HG02759 (cell line): ENCODE measurements around the gene KHDC1.
"Not testable (repeated sequence)": the region's sequence is repeated elsewhere in the genome, so short reads cannot be mapped to it uniquely, and the experiment has no call there.

Source experiments
- ATAC-seq: cut with Tn5 transposase; IDR thresholded peaks from one replicate; pipeline ENCODE4 v1.9.1; 2021; ENCODE audit warnings: mild to moderate bottlenecking, moderate library complexity; ENCODE audit not compliant: unreplicated experiment

Gene KHDC1

GRCh38 chr6:73252703-73253102, 10.3 kb downstream of the KHDC1 start:
- ATAC-seq: no peak

- ATAC-seq: no peak
These were observed 13.0 kb downstream of the KHDC1 start for GRCh38 chr6:73250016-73250415.

- ATAC-seq: no peak
These were observed 14.6 kb downstream of the KHDC1 start for GRCh38 chr6:73248192-73248903.

GRCh38 chr6:73242001-73242400, 21.0 kb downstream of the KHDC1 start:
- no peak for ATAC-seq

GRCh38 chr6:73240730-73241129, 22.3 kb downstream of the KHDC1 start:
- ATAC-seq: no peak

- ATAC-seq: no peak
These were observed 26.7 kb downstream of the KHDC1 start for GRCh38 chr6:73236144-73236750.

- no peak for ATAC-seq
These were observed 28.3 kb downstream of the KHDC1 start for GRCh38 chr6:73234733-73235132.

- ATAC-seq: not testable (repeated sequence)
These were observed 29.0 kb downstream of the KHDC1 start for GRCh38 chr6:73233971-73234370.

- ATAC-seq: no peak
These were observed 29.9 kb downstream of the KHDC1 start for GRCh38 chr6:73233048-73233447.

GRCh38 chr6:73231986-73232391, 31.0 kb downstream of the KHDC1 start:
- ATAC-seq: peak; percentile 75

GRCh38 chr6:73227606-73228255, 35.3 kb downstream of the KHDC1 start:
- ATAC-seq: no peak

GRCh38 chr6:73225396-73225795, 37.6 kb downstream of the KHDC1 start, which contains the start of gene KHDC1L:
Gene KHDC1L, minus strand, starts transcription at chr6:73225496. Its CDS starts 88 bp downstream, at chr6:73225408.
- no peak for ATAC-seq

GRCh38 chr6:73216859-73217258, 46.1 kb downstream of the KHDC1 start:
- ATAC-seq: no peak

- ATAC-seq: no peak
These were observed 53.9 kb downstream of the KHDC1 start for GRCh38 chr6:73209117-73209516.

- ATAC-seq: no peak
These were observed 55.7 kb downstream of the KHDC1 start for GRCh38 chr6:73207221-73207837.

- ATAC-seq: no peak
These were observed 58.7 kb downstream of the KHDC1 start for GRCh38 chr6:73204252-73204651.

- no peak for ATAC-seq
These were observed 59.9 kb downstream of the KHDC1 start for GRCh38 chr6:73203098-73203497.

- no peak for ATAC-seq
These were observed 62.3 kb downstream of the KHDC1 start for GRCh38 chr6:73200735-73201134.

GRCh38 chr6:73200247-73200646, 62.7 kb downstream of the KHDC1 start:
- ATAC-seq: no peak

GRCh38 chr6:73194744-73195143, 68.3 kb downstream of the KHDC1 start:
- ATAC-seq: no peak

GRCh38 chr6:73193302-73193701, 69.7 kb downstream of the KHDC1 start:
- not testable (repeated sequence) for ATAC-seq
